Spleen (tissue), 11 donors: ENCODE results near the gene ASTN1. TPM values are rescaled to one million over a fixed set of nuclear protein-coding genes. Genes with fewer than 3 reads are reported as not detected.

Source experiments
- DNase-seq: peaks from one replicate; pipeline ENCODE4 v3.0.0-alpha.2; 2020
- H3K27ac ChIP-seq, 8 donors: fragments of 200-600 bp; sonication (generic) in 7 of 8; 1 replicate in 4 of 8; 2 replicates in 4 of 8; pipeline versions ENCODE4 v1.5.0 to v1.8.0; 2016 to 2021; ENCODE audit warnings: inconsistent platforms in 4 of 8, mild to moderate bottlenecking in 4 of 8, moderate library complexity in 1 of 8
- H3K27me3 ChIP-seq, 7 donors: fragments of 200-600 bp; sonication (generic) in 6 of 7; replicated peaks in 1 of 7; 1 replicate in 4 of 7; 2 replicates in 3 of 7; pipeline versions ENCODE4 v1.5.0 to v1.8.0; 2016 to 2021; ENCODE audit warnings: inconsistent platforms in 3 of 7, mild to moderate bottlenecking in 1 of 7
- H3K36me3 ChIP-seq, 6 donors: fragments of 200-600 bp; sonication (generic) in 5 of 6; 1 replicate in 4 of 6; 2 replicates in 2 of 6; pipeline versions ENCODE4 v1.5.0 to v1.8.0; 2016 to 2021; ENCODE audit warnings: inconsistent platforms in 2 of 6
- H3K4me1 ChIP-seq, 6 donors: fragments of 200-600 bp; sonication (generic) in 5 of 6; 1 replicate in 3 of 6; 2 replicates in 3 of 6; pipeline versions ENCODE4 v1.5.0 to v1.8.0; 2016 to 2021; ENCODE audit warnings: inconsistent platforms in 3 of 6
- H3K4me3 ChIP-seq, 8 donors: fragments of 200-600 bp; sonication (generic) in 7 of 8; 1 replicate in 4 of 8; 2 replicates in 4 of 8; pipeline versions ENCODE4 v1.5.0 to v1.8.0; 2016 to 2021; ENCODE audit warnings: inconsistent platforms in 4 of 8, mild to moderate bottlenecking in 4 of 8, moderate library complexity in 2 of 8
- H3K9me3 ChIP-seq, 8 donors: fragments of 200-600 bp; sonication (generic) in 7 of 8; 1 replicate in 4 of 8; 2 replicates in 4 of 8; pipeline versions ENCODE4 v1.5.0 to v1.8.0; 2016 to 2021; ENCODE audit warnings: inconsistent platforms in 4 of 8
- CTCF ChIP-seq, 11 experiments: fragments of 200-600 bp in 7 of 11; fragments of 450-650 bp in 4 of 11; sonication (generic) in 4 of 11; IDR thresholded peaks in 8 of 11; conservative IDR thresholded peaks in 3 of 11; 1 replicate in 7 of 11; 2 replicates in 4 of 11; pipeline versions ENCODE4 v1.4.0 to v1.8.0; 2016 to 2021; ENCODE audit warnings: antibody characterized with exemption in 11 of 11, inconsistent platforms in 4 of 11, mild to moderate bottlenecking in 1 of 11
- POLR2A ChIP-seq, 3 donors: fragments of 450-650 bp; IDR thresholded peaks; one replicate each; pipeline ENCODE4 v1.5.1; 2017; ENCODE audit warnings: antibody characterized with exemption in 3 of 3, mild to moderate bottlenecking in 1 of 3
- POLR2AphosphoS5 ChIP-seq, 3 donors: sonication (generic); formaldehyde crosslinking; IDR thresholded peaks; one replicate each; pipeline ENCODE4 v1.5.1; 2017; ENCODE audit warnings: antibody characterized with exemption in 3 of 3
- WGBS, 5 donors: extraction: QIAGEN DNeasy Blood & Tissue Kit in 3 of 5; methylation state at CpG; one replicate each; pipeline versions ENCODE4 v1.1.5 to v1.1.7; 2013 to 2018; 5-methylcytosine and 5-hydroxymethylcytosine counted together
- intact Hi-C: fragments of 100-400 bp; cut with DNase I; formaldehyde crosslinking; loops from one replicate; pipeline ENCODE4 v1.15.0; 2023; ENCODE audit warnings: low total_unique reads
- polyA plus RNA-seq, 3 donors: library from polyadenylated mRNA; stranded (reverse); fragments of 200-250 nt; gene quantifications; one replicate each; pipeline ENCODE4 v1.2.1, GENCODE V29; 2013
- total RNA-seq, 7 donors: library from RNA; depleted of rRNA in 3 of 7; stranded (reverse); fragments of >200 nt in 3 of 7; fragmentation: NEBNext Ultra II Directional in 4 of 7; extraction: Animal tissue kit (Norgen Biotek cat#: 25700) in 4 of 7; gene quantifications; one replicate each; pipeline versions ENCODE4 v1.1.0 to v1.2.1, GENCODE V29; 2016 to 2021
- donor health status: healthy with polysubstance abuse.
- donor health status: DM: no; HTN: no; CAD: no; lungs with moderate emphysema.
- donor health status: DM: no; HTN: no; CAD: no.
- donor health status: Bipolar disorder and iron deficiency.
- donor health status: healthy.
- donor health status: DM: no; HTN: no; CAD: no.
- donor health status: DM: yes; HTN: yes; CAD: no.

Gene ASTN1
- total and polyA plus RNA-seq, 10 donors: 0.56 to 7.5 (median 4.2) TPM

GRCh38 chr1:176884286-176884685 is 280.2 kb downstream of the ASTN1 start:
- Histone ChIP-seq H3K36me3 (no peaks in the 10 kb centered on the region), H3K4me1 (no peaks in the 10 kb centered on the region), H3K9me3 (no peaks in the 10 kb centered on the region), H3K27ac (no peak overlapping the region), H3K4me3 (no peak overlapping the region), H3K27me3 (no peaks in the 10 kb centered on the region)
- TF ChIP-seq POLR2A (IDR thresholded peaks at IDR 0.05): no peak
- TF ChIP-seq CTCF (IDR thresholded peaks at IDR 0.05 in 8 of 11, conservative IDR thresholded peaks at IDR 0.05 in 3 of 11): no peak
- no peak for TF ChIP-seq POLR2AphosphoS5 (IDR thresholded peaks at IDR 0.05)
- WGBS, 5 donors: 59 to 69% (median 65%) methylated on average over 4 of the region's 4 CpGs
- intact Hi-C loops: loop anchor here (5.0 to 10.0 kb wide), 2 partner anchors 319 to 512 kb away; no protein-coding TSS in a partner anchor
- no peak for DNase-seq

- Histone ChIP-seq H3K27me3 (no peaks in the 10 kb centered on the region), H3K4me3 (no peak overlapping the region), H3K36me3 (no peaks in the 10 kb centered on the region), H3K4me1 (no peaks in the 10 kb centered on the region), H3K9me3 (no peaks in the 10 kb centered on the region), H3K27ac (no peak overlapping the region)
- no peak for DNase-seq
- TF ChIP-seq POLR2AphosphoS5 (IDR thresholded peaks at IDR 0.05) (no peak), CTCF (IDR thresholded peaks at IDR 0.05 in 8 of 11, conservative IDR thresholded peaks at IDR 0.05 in 3 of 11) (peak; percentile 19 to 82 (median 70))
- 14 to 24% (median 20%) methylated on average over 9 of the region's 9 CpGs for WGBS, 5 donors
- intact Hi-C loops: loop anchor here (5.0 to 10.0 kb wide), 2 partner anchors 316 to 509 kb away; no protein-coding TSS in a partner anchor
Measured at GRCh38 chr1:176880955-176881595, 283.4 kb downstream of the ASTN1 start.

- H3K4me3 ChIP-seq: no peak overlapping the region
- intact Hi-C loops: loop anchor here (5.0 to 10.0 kb wide), 2 partner anchors 315 to 508 kb away; no protein-coding TSS in a partner anchor
- TF ChIP-seq POLR2AphosphoS5 (IDR thresholded peaks at IDR 0.05) (no peak), POLR2A (IDR thresholded peaks at IDR 0.05) (no peak), CTCF (IDR thresholded peaks at IDR 0.05 in 8 of 11, conservative IDR thresholded peaks at IDR 0.05 in 3 of 11) (no peak)
- no peaks in the 10 kb centered on the region for H3K36me3 ChIP-seq
- H3K27me3 ChIP-seq: no peaks in the 10 kb centered on the region
- H3K9me3 ChIP-seq: no peaks in the 10 kb centered on the region
- H3K4me1 ChIP-seq: no peaks in the 10 kb centered on the region
- DNase-seq: no peak
- 88 to 93% (median 90%) methylated on average over 9 to 13 of the region's 13 CpGs for WGBS, 5 donors
- H3K27ac ChIP-seq: no peak overlapping the region
Measured at GRCh38 chr1:176879784-176880620, 284.5 kb downstream of the ASTN1 start.
